ACC112 (cell line): Measurements from ENCODE around the gene GPR18.

Experiments
- H2AFZ ChIP-seq: fragments of 200-600 bp; sonication (generic); one replicate; pipeline ENCODE4 v1.6.0; 2017; ENCODE audit warnings: antibody characterized with exemption, low read length; ENCODE audit not compliant: unreplicated experiment
- H3K27ac ChIP-seq: fragments of 200-600 bp; sonication (generic); 2 replicates; pipeline ENCODE4 v1.5.1; 2014; ENCODE audit warnings: low read depth, mild to moderate bottlenecking, antibody characterized with exemption, low read length, moderate library complexity
- H3K27me3 ChIP-seq: fragments of 200-600 bp; sonication (generic); 2 replicates; pipeline ENCODE4 v1.6.1; 2014; ENCODE audit warnings: mild to moderate bottlenecking, antibody characterized with exemption, low read length, moderate library complexity, mixed read lengths; ENCODE audit not compliant: insufficient read depth
- H3K36me3 ChIP-seq: fragments of 200-600 bp; sonication (generic); 2 replicates; pipeline ENCODE4 v1.6.1; 2016; ENCODE audit warnings: mild to moderate bottlenecking, antibody characterized with exemption, low read length, moderate library complexity, mixed read lengths; ENCODE audit not compliant: insufficient read depth
- H3K4me1 ChIP-seq: fragments of 200-600 bp; sonication (generic); one replicate; pipeline ENCODE4 v1.6.1; 2016; ENCODE audit warnings: low read length, mixed read lengths; ENCODE audit not compliant: insufficient read depth, unreplicated experiment, control insufficient read depth
- H3K4me3 ChIP-seq: fragments of 200-600 bp; sonication (generic); 2 replicates; pipeline ENCODE4 v1.5.1; 2014; ENCODE audit warnings: mild to moderate bottlenecking, low read depth, low read length
- H3K79me2 ChIP-seq: fragments of 200-600 bp; sonication (generic); one replicate; pipeline ENCODE4 v1.6.0; 2016; ENCODE audit warnings: low read length; ENCODE audit not compliant: control insufficient read depth, unreplicated experiment, insufficient read depth

GPR18 gene

DNA sequence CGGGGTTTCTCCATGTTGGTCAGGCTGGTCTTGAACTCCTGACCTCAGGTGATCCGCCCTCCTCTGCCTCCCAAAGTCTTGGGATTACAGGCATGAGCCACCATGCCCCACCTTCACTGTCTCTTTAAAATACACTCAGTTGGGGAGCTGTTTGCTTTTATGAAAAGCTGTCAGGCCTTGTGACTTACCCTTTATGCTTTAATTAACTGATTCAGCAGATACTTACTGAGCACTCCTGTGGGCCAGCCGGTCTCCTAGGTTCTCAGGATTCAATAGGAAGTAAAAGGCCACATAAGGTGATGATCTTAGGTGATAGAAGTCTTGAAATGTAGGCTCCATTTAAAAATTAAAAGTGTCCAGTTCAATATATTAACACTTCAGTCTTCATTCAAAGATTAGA lies 50.0 kb downstream of the GPR18 start:
- no peaks in the 10 kb centered on the region for H3K4me1 ChIP-seq
- no peak overlapping the region for H2AFZ ChIP-seq
- H3K27ac ChIP-seq: no peak overlapping the region
- H3K4me3 ChIP-seq: no peak overlapping the region
- no peaks in the 10 kb centered on the region for H3K27me3 ChIP-seq
- H3K36me3 ChIP-seq: no peaks in the 10 kb centered on the region
- peaks cover 55% of the 10 kb centered on the region for H3K79me2 ChIP-seq

DNA sequence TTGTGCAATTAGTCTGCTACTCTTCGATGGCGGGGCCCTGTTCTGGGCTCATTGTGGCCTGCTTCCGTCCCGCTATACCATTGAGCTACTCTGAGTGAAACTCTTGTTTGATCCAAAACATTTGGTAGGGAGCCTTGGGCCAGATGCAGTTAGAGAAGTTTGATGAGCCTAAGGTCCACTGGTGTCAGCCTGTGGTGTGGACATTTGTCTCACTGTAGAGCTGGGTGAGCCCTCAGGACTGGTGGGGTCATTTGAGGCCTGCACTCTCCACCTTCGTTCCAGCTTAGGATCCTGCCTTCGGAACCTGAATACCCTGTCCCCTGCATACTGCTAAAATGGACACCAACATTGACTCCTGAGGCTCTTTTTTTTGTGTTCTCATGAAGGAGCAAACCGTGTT lies 50.7 kb downstream of the GPR18 start:
- peaks cover 3% of the 10 kb centered on the region for H3K4me1 ChIP-seq
- H3K27me3 ChIP-seq: no peaks in the 10 kb centered on the region
- H3K4me3 ChIP-seq: no peak overlapping the region
- H3K36me3 ChIP-seq: no peaks in the 10 kb centered on the region
- H3K79me2 ChIP-seq: peaks cover 56% of the 10 kb centered on the region
- no peak overlapping the region for H3K27ac ChIP-seq
- no peak overlapping the region for H2AFZ ChIP-seq

DNA sequence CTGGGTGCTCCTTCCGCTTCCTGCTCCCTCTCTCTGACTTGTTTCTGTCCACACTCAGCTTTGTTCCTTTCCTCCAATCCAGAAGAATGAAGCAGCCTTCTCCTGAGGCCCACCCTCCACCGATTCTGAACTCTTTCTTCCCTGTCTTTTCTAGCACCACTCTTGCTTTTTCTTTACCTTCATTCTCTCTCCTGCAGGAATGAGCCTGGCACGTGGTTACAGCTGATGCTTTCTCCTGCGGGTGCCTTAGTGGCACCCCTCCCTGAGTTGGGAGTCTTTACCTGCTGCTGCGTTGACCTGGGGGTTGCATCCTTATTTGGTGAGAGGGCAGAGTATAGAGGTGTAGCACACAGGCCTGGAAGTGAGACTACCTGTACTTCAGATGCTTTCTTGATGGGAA lies 51.3 kb downstream of the GPR18 start:
- H3K4me1 ChIP-seq: peaks cover 8% of the 10 kb centered on the region
- peaks cover 58% of the 10 kb centered on the region for H3K79me2 ChIP-seq
- no peak overlapping the region for H2AFZ ChIP-seq
- H3K27me3 ChIP-seq: no peaks in the 10 kb centered on the region
- no peak overlapping the region for H3K27ac ChIP-seq
- no peak overlapping the region for H3K4me3 ChIP-seq
- H3K36me3 ChIP-seq: no peaks in the 10 kb centered on the region

DNA sequence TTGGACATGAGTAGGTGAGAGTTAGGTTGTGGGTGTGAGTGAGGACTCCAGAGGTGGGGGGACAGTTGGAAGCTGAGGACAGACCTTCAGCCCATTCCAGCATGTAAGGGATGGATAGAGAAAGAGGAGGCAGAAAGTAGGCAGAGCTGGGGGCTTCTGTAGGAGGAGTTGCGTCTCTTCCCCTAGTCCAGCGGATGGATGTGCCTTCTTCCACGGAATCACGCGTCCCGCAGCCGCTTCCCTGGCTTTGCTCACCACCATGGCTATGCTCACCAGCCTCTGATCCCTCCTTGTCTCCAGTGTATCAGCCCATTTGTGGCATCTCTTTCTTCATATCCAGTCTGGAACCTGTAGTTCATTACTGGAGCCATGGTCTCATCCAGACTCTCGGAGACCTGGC lies 52.0 kb downstream of the GPR18 start:
- no peak overlapping the region for H3K4me3 ChIP-seq
- no peaks in the 10 kb centered on the region for H3K36me3 ChIP-seq
- H3K79me2 ChIP-seq: peaks cover 55% of the 10 kb centered on the region
- H2AFZ ChIP-seq: no peak overlapping the region
- peaks cover 8% of the 10 kb centered on the region for H3K4me1 ChIP-seq
- no peak overlapping the region for H3K27ac ChIP-seq
- no peaks in the 10 kb centered on the region for H3K27me3 ChIP-seq

DNA sequence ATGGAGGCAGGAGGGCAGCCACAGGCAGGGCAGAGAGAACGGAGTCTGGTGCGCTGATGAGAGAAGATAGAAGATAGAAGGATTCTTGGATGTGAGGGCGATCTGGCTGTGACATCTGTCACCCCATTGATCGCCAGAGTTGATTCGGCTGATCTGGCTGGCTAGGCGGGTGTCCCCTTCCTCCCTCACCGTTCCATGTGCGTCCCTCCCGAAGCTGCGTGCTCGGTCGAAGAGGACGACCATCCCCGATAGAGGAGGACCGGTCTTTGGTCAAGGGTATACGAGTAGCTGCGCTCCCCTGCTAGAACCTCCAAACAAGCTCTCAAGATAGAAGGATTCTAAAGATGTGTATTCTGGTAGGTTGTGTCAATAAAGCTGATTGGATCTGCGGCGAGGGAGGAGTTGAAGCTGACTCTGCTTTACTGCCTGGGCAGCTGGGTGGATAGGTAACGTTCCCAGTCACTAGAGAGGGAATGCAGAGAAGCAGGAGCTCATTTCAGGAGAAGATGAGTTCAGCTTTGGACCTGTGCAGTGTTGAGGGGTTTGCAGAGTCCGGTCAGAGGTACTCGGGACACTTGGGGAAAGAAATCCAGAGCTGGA lies 52.5 kb downstream of the GPR18 start:
- H3K4me1 ChIP-seq: peaks cover 8% of the 10 kb centered on the region
- no peak overlapping the region for H2AFZ ChIP-seq
- no peaks in the 10 kb centered on the region for H3K27me3 ChIP-seq
- no peak overlapping the region for H3K27ac ChIP-seq
- H3K79me2 ChIP-seq: peaks cover 55% of the 10 kb centered on the region
- H3K36me3 ChIP-seq: no peaks in the 10 kb centered on the region
- no peak overlapping the region for H3K4me3 ChIP-seq
